Measurements from ENCODE around the gene ALG2.

GRCh38 chr9:99180662-99181061, 41.1 kb downstream of the ALG2 start:
- TF ChIP-seq CTCF (IDR thresholded peaks at IDR 0.05) (no peak), POLR2A (IDR thresholded peaks at IDR 0.05) (no peak)
